Esophagus muscularis mucosa (tissue), 4 donors: ENCODE measurements around the gene AADACL2. TPM values are rescaled to one million over a fixed set of nuclear protein-coding genes. Genes with fewer than 3 reads are reported as not detected.

Source experiments
- DNase-seq: peaks from one replicate; pipeline ENCODE4 v3.0.0-alpha.2; 2017; ENCODE audit errors: extremely low spot score
- H3K27ac ChIP-seq, 4 donors: fragments of 200-600 bp; sonication (generic); replicated peaks in 1 of 4; 1 replicate in 3 of 4; 2 replicates in 1 of 4; pipeline ENCODE4 v1.5.1; 2016 to 2019; ENCODE audit warnings: mild to moderate bottlenecking in 1 of 4
- H3K27me3 ChIP-seq, 4 donors: fragments of 200-600 bp; sonication (generic); one replicate each; pipeline versions ENCODE4 v1.5.1 to v1.6.0; 2016 to 2019
- H3K36me3 ChIP-seq, 4 donors: fragments of 200-600 bp; sonication (generic); one replicate each; pipeline ENCODE4 v1.5.1; 2016 to 2019
- H3K4me1 ChIP-seq, 4 donors: fragments of 200-600 bp; sonication (generic); one replicate each; pipeline ENCODE4 v1.5.1; 2016 to 2019
- H3K4me3 ChIP-seq, 4 donors: fragments of 200-600 bp; sonication (generic); 1 replicate in 2 of 4; 2 replicates in 2 of 4; pipeline ENCODE4 v1.5.1; 2016 to 2019; ENCODE audit warnings: mild to moderate bottlenecking in 4 of 4, moderate library complexity in 1 of 4
- H3K9me3 ChIP-seq, 4 donors: fragments of 200-600 bp; sonication (generic); 1 replicate in 3 of 4; 2 replicates in 1 of 4; pipeline ENCODE4 v1.5.1; 2016 to 2019
- EP300 ChIP-seq: sonication (generic); formaldehyde crosslinking; IDR thresholded peaks from one replicate; pipeline ENCODE4 v1.6.1; 2017; ENCODE audit warnings: antibody characterized with exemption
- POLR2A ChIP-seq: fragments of 450-650 bp; IDR thresholded peaks from one replicate; pipeline ENCODE4 v1.6.1; 2017; ENCODE audit warnings: antibody characterized with exemption, moderate library complexity, mild to moderate bottlenecking, low read depth
- POLR2AphosphoS5 ChIP-seq, 2 donors: sonication (generic); formaldehyde crosslinking; IDR thresholded peaks; one replicate each; pipeline ENCODE4 v1.6.1; 2017; ENCODE audit warnings: antibody characterized with exemption in 2 of 2
- WGBS: methylation state at CpG from one replicate; pipeline ENCODE4 v1.1.5; 2018; 5-methylcytosine and 5-hydroxymethylcytosine counted together
- intact Hi-C: fragments of 100-400 bp; cut with DNase I; formaldehyde crosslinking; loops from one replicate; pipeline ENCODE4 v1.15.1; 2023
- total RNA-seq, 4 donors: library from RNA; depleted of rRNA; stranded (reverse); fragments of >200 nt; gene quantifications; one replicate each; pipeline versions ENCODE4 v1.1.0 to v1.2.1, GENCODE V29; 2016
- TF ChIP-seq, protein P1 (sequence below), 3 experiments: fragments of 200-600 bp in 2 of 3; fragments of 450-650 bp in 1 of 3; sonication (generic) in 2 of 3; IDR thresholded peaks; one replicate each; pipeline ENCODE4 v1.5.1; 2017 to 2019; ENCODE audit warnings: antibody characterized with exemption in 3 of 3, mild to moderate bottlenecking in 2 of 3, moderate library complexity in 1 of 3

AADACL2 gene
- total RNA-seq, 4 donors from 2014 or later, result 0.17 to 0.33 (median 0.26) TPM; not detected in 1

DNA sequence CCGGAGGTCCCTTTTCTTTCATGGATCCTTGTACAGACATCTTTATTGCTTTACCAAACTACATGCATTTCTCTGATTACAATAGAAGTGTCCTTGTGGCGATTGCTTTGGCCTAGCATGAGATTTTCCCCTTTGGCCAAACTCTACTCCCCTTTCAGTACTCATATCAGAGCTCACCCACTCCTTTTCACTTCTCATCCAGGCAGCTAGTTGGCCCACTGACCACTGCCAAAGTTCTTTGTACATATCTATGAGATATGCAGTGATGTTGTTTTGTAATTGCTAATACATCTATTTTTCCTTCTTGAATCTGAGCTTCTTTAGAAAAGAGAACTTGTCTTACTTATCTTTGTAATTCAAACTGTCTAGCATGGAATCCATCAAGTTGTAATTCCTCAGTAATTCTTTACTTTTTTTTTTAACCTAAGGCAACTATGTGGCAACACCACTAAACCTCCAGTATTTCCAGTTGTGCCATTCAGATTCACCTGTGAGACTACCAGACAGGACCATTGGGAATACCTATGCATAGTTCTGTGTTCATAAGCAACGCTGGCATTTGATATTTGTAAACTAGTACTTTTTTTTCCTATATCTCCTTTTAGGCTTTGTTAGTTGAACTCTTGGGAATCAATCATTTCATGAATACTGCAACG, 39.2 kb downstream of the AADACL2 start:
- WGBS, result 93% methylated on average over 4 of the region's 4 CpGs
- peaks cover 18 to 26% (median 23%) of the 10 kb centered on the region in 4 donors for H3K4me1 ChIP-seq
- H3K9me3 ChIP-seq, result no peaks in the 10 kb centered on the region
- TF ChIP-seq POLR2A, result no peak
- H3K36me3 ChIP-seq, result no peaks in the 10 kb centered on the region
- no peaks in the 10 kb centered on the region for H3K27me3 ChIP-seq
- intact Hi-C loops, result no loop called here
- H3K27ac ChIP-seq, result no peak overlapping the region
- no peak overlapping the region for H3K4me3 ChIP-seq
- no peak for DNase-seq

DNA sequence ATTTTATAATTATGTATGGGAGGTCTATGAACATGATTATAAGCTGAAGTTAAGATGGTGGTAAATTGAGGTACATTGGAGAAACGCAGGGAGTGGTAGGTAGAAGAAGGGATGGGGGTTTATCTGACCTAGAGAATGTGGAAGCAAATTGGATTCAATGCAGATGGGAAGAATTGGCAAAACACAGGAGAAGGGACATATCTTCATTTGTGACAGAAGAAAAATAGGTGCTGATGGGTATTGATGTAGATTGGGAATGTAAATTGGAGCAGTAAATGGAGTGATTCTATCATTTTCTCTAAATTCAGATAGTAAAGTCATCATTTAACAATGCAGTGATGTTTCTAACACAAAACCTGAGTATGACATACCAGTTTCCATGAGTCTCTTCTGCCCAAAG, 40.5 kb downstream of the AADACL2 start:
- peaks cover 18 to 26% (median 23%) of the 10 kb centered on the region in 4 donors for H3K4me1 ChIP-seq
- no peaks in the 10 kb centered on the region for H3K27me3 ChIP-seq
- H3K9me3 ChIP-seq, result no peaks in the 10 kb centered on the region
- no peak for DNase-seq
- no peaks in the 10 kb centered on the region for H3K36me3 ChIP-seq
- no peak overlapping the region for H3K4me3 ChIP-seq
- WGBS, result 85% methylated on average over 1 of the region's 1 CpG
- intact Hi-C loops, result no loop called here
- TF ChIP-seq, protein P1, sequence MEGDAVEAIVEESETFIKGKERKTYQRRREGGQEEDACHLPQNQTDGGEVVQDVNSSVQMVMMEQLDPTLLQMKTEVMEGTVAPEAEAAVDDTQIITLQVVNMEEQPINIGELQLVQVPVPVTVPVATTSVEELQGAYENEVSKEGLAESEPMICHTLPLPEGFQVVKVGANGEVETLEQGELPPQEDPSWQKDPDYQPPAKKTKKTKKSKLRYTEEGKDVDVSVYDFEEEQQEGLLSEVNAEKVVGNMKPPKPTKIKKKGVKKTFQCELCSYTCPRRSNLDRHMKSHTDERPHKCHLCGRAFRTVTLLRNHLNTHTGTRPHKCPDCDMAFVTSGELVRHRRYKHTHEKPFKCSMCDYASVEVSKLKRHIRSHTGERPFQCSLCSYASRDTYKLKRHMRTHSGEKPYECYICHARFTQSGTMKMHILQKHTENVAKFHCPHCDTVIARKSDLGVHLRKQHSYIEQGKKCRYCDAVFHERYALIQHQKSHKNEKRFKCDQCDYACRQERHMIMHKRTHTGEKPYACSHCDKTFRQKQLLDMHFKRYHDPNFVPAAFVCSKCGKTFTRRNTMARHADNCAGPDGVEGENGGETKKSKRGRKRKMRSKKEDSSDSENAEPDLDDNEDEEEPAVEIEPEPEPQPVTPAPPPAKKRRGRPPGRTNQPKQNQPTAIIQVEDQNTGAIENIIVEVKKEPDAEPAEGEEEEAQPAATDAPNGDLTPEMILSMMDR (IDR thresholded peaks at IDR 0.05), result no peak
- H3K27ac ChIP-seq, result no peak overlapping the region

DNA sequence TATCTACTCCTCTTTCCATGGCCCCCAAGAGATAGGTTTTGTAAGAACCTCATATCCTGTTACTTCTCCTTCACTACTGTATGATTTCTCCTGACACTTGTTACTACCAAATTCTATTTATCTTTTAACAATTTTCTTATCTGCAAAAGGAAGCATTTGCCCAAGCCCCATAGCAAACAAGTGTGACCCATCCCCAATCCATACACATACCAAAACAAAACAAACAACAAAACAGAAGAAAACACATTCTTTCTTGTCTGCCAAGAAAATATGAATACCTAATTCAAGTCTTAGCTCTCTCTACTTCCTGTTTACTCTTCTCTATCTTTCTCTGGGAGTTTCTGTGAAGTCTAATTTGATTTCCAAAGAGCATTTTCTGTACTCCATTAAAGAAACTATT, 41.2 kb downstream of the AADACL2 start:
- peaks cover 11 to 20% (median 18%) of the 10 kb centered on the region in 4 donors for H3K4me1 ChIP-seq
- H3K36me3 ChIP-seq, result no peaks in the 10 kb centered on the region
- no peaks in the 10 kb centered on the region for H3K9me3 ChIP-seq
- no peak overlapping the region for H3K27ac ChIP-seq
- intact Hi-C loops, result no loop called here
- no peak for DNase-seq
- H3K4me3 ChIP-seq, result no peak overlapping the region
- H3K27me3 ChIP-seq, result no peaks in the 10 kb centered on the region
- TF ChIP-seq, protein P1 (IDR thresholded peaks at IDR 0.05), result no peak
- TF ChIP-seq POLR2A (no peak), EP300 (no peak), POLR2AphosphoS5 (IDR thresholded peaks at IDR 0.05) (no peak)

DNA sequence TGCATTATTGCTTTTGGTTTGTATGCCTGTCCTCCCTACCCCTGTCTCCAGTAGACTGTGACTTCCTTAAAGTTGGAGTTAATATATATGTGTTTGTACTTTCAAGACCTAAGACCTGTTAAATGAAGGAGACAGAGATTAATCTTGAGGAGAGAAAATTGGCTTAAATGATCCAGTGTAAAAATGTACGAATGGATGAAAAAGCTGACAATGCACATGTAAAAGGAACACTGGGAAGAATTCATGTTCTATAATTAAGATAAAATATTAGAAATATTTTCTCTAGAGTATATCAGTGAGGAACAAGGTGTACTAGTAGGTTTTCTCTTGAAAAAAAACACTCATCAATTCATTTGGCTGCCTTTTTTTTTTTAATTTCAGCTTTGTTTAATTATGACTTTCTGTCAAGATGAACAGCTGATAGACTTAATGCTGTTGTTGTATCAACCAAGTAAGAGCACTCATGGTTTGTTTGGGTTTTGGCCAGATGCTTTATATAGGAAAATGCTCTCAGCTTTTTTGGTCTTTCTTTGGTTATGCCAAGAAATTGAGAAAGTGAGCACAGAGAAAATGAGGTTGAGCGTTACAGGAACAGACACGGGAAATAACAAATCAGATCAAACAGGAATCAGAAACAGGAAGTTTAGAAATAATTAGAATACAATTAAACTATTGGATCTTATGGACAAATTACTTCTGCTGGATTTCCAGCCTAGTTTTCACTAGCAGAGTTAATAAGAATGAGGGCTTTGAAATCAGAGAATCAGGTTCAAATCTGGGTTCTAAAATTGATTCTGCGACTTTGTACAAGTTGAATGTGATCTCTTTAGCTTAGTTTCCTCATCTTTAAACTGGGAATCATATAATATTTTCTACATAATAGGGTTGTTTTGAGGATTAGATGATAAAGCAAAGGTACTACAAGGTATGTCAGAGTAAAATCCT, 41.9 kb downstream of the AADACL2 start:
- Histone ChIP-seq H3K27me3 (no peaks in the 10 kb centered on the region), H3K9me3 (no peaks in the 10 kb centered on the region), H3K36me3 (no peaks in the 10 kb centered on the region), H3K27ac (no peak overlapping the region), H3K4me3 (no peak overlapping the region), H3K4me1 (peaks cover 10 to 13% (median 12%) of the 10 kb centered on the region in 4 donors)
- TF ChIP-seq POLR2A (no peak), POLR2AphosphoS5 (IDR thresholded peaks at IDR 0.05) (no peak), EP300 (no peak)
- TF ChIP-seq, protein P1 (IDR thresholded peaks at IDR 0.05), result no peak
- no peak for DNase-seq
- WGBS, result 80% methylated on average over 4 of the region's 4 CpGs
- intact Hi-C loops, result no loop called here

DNA sequence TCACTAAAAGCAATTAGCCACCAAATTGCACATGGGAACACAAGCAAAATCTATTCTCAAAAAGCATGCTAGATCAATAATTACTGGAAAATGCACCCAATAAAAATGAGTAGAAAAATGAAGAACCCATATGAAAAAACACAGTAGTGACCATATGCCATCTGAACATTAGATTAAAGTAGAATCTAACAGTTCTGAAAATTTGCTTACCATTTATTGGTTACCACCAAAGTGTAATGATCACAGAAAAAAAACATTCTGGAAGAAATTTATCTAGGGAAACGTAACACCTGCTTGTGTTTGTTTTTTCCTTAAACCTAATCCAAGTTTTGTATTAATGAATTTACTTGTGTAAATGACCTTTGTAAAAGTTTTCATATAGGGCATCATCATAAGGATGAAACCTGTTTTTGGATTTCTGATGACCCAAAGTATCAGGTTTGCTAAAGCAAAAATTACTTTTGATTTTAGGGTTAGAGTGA, 42.6 kb downstream of the AADACL2 start:
- TF ChIP-seq POLR2AphosphoS5 (IDR thresholded peaks at IDR 0.05), result no peak
- TF ChIP-seq, protein P1 (IDR thresholded peaks at IDR 0.05), result no peak
- TF ChIP-seq POLR2A, result no peak
- TF ChIP-seq EP300, result no peak
- H3K27me3 ChIP-seq, result no peaks in the 10 kb centered on the region
- WGBS, result 88% methylated on average over 1 of the region's 1 CpG

More for the DNA sequence above, 42.6 kb downstream of the AADACL2 start:
- H3K4me3 ChIP-seq, result no peak overlapping the region
- DNase-seq, result no peak
- H3K9me3 ChIP-seq, result no peaks in the 10 kb centered on the region
- intact Hi-C loops, result no loop called here
- H3K4me1 ChIP-seq, result peaks cover 3 to 6% (median 5%) of the 10 kb centered on the region in 4 donors
- no peak overlapping the region for H3K27ac ChIP-seq
- H3K36me3 ChIP-seq, result no peaks in the 10 kb centered on the region
